ENCODE results near the gene KPNA2. TPM values are rescaled to one million over a fixed set of nuclear protein-coding genes. Genes with fewer than 3 reads are reported as not detected.

The KPNA2 gene
- total and polyA plus RNA-seq, 9 of the 15 experiments (the other 6 are each of a cell fraction or from before 2014, with no cell fraction given), result 132 to 984 (median 241) TPM

DNA sequence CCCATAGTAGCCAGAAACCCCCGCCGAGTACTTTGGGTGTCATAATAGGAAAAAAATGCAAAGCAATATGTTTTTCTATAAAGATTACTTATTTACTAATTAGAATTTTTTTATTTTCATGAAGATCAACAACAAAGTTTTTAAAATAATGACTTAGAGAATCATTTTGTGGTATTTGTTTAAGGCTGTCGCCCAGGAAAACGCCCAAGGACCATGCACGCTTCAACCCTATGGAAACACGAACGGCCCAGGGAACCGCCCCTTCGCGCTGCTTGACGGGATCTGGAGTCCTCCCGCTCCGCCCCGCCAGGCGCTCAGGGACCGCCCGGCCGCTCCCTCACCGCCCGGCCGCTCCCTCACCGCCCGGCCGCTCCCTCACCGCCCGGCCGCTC, 408 bp upstream of the KPNA2 start (continued):
- TF ChIP-seq, protein P1, sequence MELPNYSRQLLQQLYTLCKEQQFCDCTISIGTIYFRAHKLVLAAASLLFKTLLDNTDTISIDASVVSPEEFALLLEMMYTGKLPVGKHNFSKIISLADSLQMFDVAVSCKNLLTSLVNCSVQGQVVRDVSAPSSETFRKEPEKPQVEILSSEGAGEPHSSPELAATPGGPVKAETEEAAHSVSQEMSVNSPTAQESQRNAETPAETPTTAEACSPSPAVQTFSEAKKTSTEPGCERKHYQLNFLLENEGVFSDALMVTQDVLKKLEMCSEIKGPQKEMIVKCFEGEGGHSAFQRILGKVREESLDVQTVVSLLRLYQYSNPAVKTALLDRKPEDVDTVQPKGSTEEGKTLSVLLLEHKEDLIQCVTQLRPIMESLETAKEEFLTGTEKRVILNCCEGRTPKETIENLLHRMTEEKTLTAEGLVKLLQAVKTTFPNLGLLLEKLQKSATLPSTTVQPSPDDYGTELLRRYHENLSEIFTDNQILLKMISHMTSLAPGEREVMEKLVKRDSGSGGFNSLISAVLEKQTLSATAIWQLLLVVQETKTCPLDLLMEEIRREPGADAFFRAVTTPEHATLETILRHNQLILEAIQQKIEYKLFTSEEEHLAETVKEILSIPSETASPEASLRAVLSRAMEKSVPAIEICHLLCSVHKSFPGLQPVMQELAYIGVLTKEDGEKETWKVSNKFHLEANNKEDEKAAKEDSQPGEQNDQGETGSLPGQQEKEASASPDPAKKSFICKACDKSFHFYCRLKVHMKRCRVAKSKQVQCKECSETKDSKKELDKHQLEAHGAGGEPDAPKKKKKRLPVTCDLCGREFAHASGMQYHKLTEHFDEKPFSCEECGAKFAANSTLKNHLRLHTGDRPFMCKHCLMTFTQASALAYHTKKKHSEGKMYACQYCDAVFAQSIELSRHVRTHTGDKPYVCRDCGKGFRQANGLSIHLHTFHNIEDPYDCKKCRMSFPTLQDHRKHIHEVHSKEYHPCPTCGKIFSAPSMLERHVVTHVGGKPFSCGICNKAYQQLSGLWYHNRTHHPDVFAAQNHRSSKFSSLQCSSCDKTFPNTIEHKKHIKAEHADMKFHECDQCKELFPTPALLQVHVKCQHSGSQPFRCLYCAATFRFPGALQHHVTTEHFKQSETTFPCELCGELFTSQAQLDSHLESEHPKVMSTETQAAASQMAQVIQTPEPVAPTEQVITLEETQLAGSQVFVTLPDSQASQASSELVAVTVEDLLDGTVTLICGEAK (IDR thresholded peaks at IDR 0.05), result no peak
- TF ChIP-seq, protein P1 (CRISPR knock-in tag; IDR thresholded peaks at IDR 0.05), result no peak
- TF ChIP-seq CXXC5 (CRISPR knock-in tag; IDR thresholded peaks at IDR 0.05), result no peak
- TF ChIP-seq RFX1 (IDR thresholded peaks at IDR 0.05), result peak; percentile 31; the same call in 1 of the 2 replicates
- 0 out of 2 replicates have a peak, but pooled peaks have one; percentile 3 for TF ChIP-seq FOSL1 (tag; conservative IDR thresholded peaks at IDR 0.05)
- TF ChIP-seq CBX1 (IDR thresholded peaks at IDR 0.05; ENCODE audit: low read depth), result no peak
- no peak for TF ChIP-seq NFXL1 (CRISPR knock-in tag; IDR thresholded peaks at IDR 0.05)
- no peak for TF ChIP-seq RNF2 (IDR thresholded peaks at IDR 0.05)
- TF ChIP-seq NRF1 (conservative IDR thresholded peaks at IDR 0.05 in 1 of 2, IDR thresholded peaks at IDR 0.05 in 1 of 2), result peak; percentile 36 to 42; a peak in 2 of 4 replicates
- TF ChIP-seq CREB1 (IDR thresholded peaks at IDR 0.05), result no peak
- TF ChIP-seq CREB1 (CRISPR knock-in tag; IDR thresholded peaks at IDR 0.05), result no peak
- TF ChIP-seq YY1 (IDR thresholded peaks at IDR 0.05; ENCODE audit: borderline replicate concordance in 1 of 3, control insufficient read depth in 1 of 3, extremely low read depth in 1 of 3, insufficient read depth in 3 of 3, insufficient read length in 1 of 3, insufficient replicate concordance in 2 of 3, low read depth in 1 of 3, low read length in 2 of 3), result peak in 2 of 3 experiments; percentile 21 to 38
- TF ChIP-seq, protein P2, sequence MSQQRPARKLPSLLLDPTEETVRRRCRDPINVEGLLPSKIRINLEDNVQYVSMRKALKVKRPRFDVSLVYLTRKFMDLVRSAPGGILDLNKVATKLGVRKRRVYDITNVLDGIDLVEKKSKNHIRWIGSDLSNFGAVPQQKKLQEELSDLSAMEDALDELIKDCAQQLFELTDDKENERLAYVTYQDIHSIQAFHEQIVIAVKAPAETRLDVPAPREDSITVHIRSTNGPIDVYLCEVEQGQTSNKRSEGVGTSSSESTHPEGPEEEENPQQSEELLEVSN (IDR thresholded peaks at IDR 0.05; ENCODE audit: borderline replicate concordance in 1 of 2, extremely low read depth in 1 of 2, insufficient read depth in 1 of 2, insufficient read length in 1 of 2, low read depth in 1 of 2, low read length in 1 of 2, poor library complexity in 1 of 2, severe bottlenecking in 1 of 2), result peak in 1 of 2 experiments; percentile 49
- no peak for TF ChIP-seq NFE2L1 (tag; IDR thresholded peaks at IDR 0.05; ENCODE audit: borderline replicate concordance, low read depth)
- no peak for TF ChIP-seq FOXP4 (CRISPR knock-in tag; IDR thresholded peaks at IDR 0.05; ENCODE audit: borderline replicate concordance)
- no peak for TF ChIP-seq CTBP1 (IDR thresholded peaks at IDR 0.05; ENCODE audit: borderline replicate concordance)

All from K562 (cell line).